ENCODE data around the gene NRDE2.

GRCh38 chr14:90308561-90308960, 23.2 kb downstream of the NRDE2 start:
- TF ChIP-seq, protein P1, sequence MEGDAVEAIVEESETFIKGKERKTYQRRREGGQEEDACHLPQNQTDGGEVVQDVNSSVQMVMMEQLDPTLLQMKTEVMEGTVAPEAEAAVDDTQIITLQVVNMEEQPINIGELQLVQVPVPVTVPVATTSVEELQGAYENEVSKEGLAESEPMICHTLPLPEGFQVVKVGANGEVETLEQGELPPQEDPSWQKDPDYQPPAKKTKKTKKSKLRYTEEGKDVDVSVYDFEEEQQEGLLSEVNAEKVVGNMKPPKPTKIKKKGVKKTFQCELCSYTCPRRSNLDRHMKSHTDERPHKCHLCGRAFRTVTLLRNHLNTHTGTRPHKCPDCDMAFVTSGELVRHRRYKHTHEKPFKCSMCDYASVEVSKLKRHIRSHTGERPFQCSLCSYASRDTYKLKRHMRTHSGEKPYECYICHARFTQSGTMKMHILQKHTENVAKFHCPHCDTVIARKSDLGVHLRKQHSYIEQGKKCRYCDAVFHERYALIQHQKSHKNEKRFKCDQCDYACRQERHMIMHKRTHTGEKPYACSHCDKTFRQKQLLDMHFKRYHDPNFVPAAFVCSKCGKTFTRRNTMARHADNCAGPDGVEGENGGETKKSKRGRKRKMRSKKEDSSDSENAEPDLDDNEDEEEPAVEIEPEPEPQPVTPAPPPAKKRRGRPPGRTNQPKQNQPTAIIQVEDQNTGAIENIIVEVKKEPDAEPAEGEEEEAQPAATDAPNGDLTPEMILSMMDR (IDR thresholded peaks at IDR 0.05; ENCODE audit: insufficient read depth, low read depth, low read length), result no peak
- no peak for TF ChIP-seq EZH2 (IDR thresholded peaks at IDR 0.05; ENCODE audit: insufficient read depth, low read length)

All from astrocyte (in vitro differentiated cells and primary cell).